SU-DHL-6 (cell line): ENCODE results near the gene CLCN6.

Experiments used
- H2AFZ ChIP-seq: fragments of 200-600 bp; sonication (generic); 2 replicates; pipeline ENCODE4 v1.6.1; 2014; ENCODE audit warnings: low read depth, mild to moderate bottlenecking, moderate library complexity, mixed read lengths, antibody characterized with exemption, low read length; ENCODE audit not compliant: severe bottlenecking
- H3F3A ChIP-seq: fragments of 200-600 bp; shearing (Covaris generic); 2 replicates; pipeline ENCODE4 v1.6.0; 2016; ENCODE audit warnings: antibody characterized with exemption, mild to moderate bottlenecking; ENCODE audit not compliant: insufficient read depth
- H3K27ac ChIP-seq: fragments of 200-600 bp; sonication (generic); 2 replicates; pipeline ENCODE4 v1.5.1; 2016; ENCODE audit warnings: low read depth, mild to moderate bottlenecking, low read length, moderate library complexity, mixed read lengths
- H3K27me3 ChIP-seq: fragments of 200-600 bp; sonication (generic), shearing (Covaris generic); 2 replicates; pipeline ENCODE4 v1.6.0; 2014; ENCODE audit warnings: mild to moderate bottlenecking, low read length
- H3K36me3 ChIP-seq: fragments of 200-600 bp; sonication (generic); 2 replicates; pipeline ENCODE4 v1.6.1; 2014; ENCODE audit warnings: mild to moderate bottlenecking, low read length, mixed read lengths
- H3K4me2 ChIP-seq: fragments of 300-600, 200-600 bp; shearing (Covaris generic), sonication (generic); 2 replicates; pipeline ENCODE4 v1.6.0; 2014; ENCODE audit warnings: low read length, low read depth, mild to moderate bottlenecking; ENCODE audit not compliant: poor library complexity, severe bottlenecking
- H3K4me3 ChIP-seq: fragments of 200-600 bp; sonication (generic); 2 replicates; pipeline ENCODE4 v1.5.1; 2014; ENCODE audit warnings: antibody characterized with exemption, low read length, mild to moderate bottlenecking, mixed read lengths; ENCODE audit not compliant: insufficient read depth, poor library complexity, severe bottlenecking
- H3K79me2 ChIP-seq: fragments of 200-600 bp; sonication (generic); 2 replicates; pipeline ENCODE4 v1.6.1; 2014; ENCODE audit warnings: mild to moderate bottlenecking, low read length, moderate library complexity; ENCODE audit not compliant: insufficient read depth
- H3K9ac ChIP-seq: fragments of 200-600 bp; sonication (generic); 2 replicates; pipeline ENCODE4 v1.7.0; 2014; ENCODE audit warnings: mild to moderate bottlenecking, low read length
- H3K9me2 ChIP-seq: fragments of 200-600 bp; sonication (generic); replicated peaks from 2 replicates; pipeline ENCODE4 v1.6.1; 2014; ENCODE audit warnings: low read length; ENCODE audit not compliant: insufficient read depth
- H3K9me3 ChIP-seq: fragments of 200-600 bp; sonication (generic); 2 replicates; pipeline ENCODE4 v1.6.1; 2014; ENCODE audit warnings: low read length, mixed read lengths; ENCODE audit not compliant: insufficient read depth
- H4K20me1 ChIP-seq: fragments of 200-600 bp; sonication (generic); 2 replicates; pipeline ENCODE4 v1.6.1; 2014; ENCODE audit warnings: low read depth, mild to moderate bottlenecking, antibody characterized with exemption, low read length, moderate library complexity, mixed read lengths
- EZH2phosphoT487 ChIP-seq: fragments of 200-600 bp; sonication (generic), shearing (Covaris generic); conservative IDR thresholded peaks from 2 replicates; pipeline ENCODE4 v1.6.1; 2018; ENCODE audit warnings: mild to moderate bottlenecking, antibody characterized with exemption, low read length, moderate library complexity, mixed read lengths
- TF ChIP-seq, protein P1 (sequence below): fragments of 200-600 bp; sonication (generic); IDR thresholded peaks from one replicate; pipeline ENCODE4 v1.5.1; 2017; ENCODE audit warnings: antibody characterized with exemption, mild to moderate bottlenecking, low read length, moderate library complexity; ENCODE audit not compliant: insufficient read depth, poor library complexity, severe bottlenecking

Gene CLCN6

DNA sequence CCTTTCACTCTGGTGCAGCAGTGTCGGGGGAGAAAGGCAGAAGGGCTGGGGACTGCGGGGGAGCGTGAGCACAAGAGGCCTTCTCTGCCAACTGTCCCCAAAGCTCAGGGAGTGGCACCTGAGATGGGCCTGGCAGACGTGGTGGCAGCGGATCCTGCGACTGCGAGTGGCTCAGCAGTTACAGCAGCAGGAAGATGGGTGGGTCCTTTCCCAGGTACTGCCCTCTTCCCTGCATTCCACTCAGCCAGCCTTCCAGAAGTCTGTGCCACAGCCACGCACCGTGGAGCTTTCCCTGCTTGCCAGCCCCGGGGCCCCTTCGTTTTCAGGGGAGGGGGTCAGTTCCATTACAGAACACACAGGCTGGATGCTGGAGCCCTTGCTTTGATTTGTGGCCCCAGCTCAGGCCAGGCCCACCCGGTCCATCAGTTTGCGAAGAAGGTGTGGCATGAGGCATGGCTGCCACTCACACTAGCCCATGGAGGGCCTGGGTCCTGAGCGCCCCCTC, 17.4 kb upstream of the CLCN6 start:
- Histone ChIP-seq H3K4me2 (no peak overlapping the region), H3F3A (no peaks in the 10 kb centered on the region), H2AFZ (no peak overlapping the region), H3K27ac (no peak overlapping the region), H3K79me2 (no peaks in the 10 kb centered on the region), H3K9me3 (no peaks in the 10 kb centered on the region), H3K36me3 (no peaks in the 10 kb centered on the region), H3K4me3 (no peak overlapping the region), H3K9me2 (no peaks in the 10 kb centered on the region), H3K9ac (no peak overlapping the region), H3K27me3 (no peaks in the 10 kb centered on the region), H4K20me1 (no peaks in the 10 kb centered on the region)
- TF ChIP-seq EZH2phosphoT487, result no peak
- TF ChIP-seq, protein P1, sequence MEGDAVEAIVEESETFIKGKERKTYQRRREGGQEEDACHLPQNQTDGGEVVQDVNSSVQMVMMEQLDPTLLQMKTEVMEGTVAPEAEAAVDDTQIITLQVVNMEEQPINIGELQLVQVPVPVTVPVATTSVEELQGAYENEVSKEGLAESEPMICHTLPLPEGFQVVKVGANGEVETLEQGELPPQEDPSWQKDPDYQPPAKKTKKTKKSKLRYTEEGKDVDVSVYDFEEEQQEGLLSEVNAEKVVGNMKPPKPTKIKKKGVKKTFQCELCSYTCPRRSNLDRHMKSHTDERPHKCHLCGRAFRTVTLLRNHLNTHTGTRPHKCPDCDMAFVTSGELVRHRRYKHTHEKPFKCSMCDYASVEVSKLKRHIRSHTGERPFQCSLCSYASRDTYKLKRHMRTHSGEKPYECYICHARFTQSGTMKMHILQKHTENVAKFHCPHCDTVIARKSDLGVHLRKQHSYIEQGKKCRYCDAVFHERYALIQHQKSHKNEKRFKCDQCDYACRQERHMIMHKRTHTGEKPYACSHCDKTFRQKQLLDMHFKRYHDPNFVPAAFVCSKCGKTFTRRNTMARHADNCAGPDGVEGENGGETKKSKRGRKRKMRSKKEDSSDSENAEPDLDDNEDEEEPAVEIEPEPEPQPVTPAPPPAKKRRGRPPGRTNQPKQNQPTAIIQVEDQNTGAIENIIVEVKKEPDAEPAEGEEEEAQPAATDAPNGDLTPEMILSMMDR, result no peak

DNA sequence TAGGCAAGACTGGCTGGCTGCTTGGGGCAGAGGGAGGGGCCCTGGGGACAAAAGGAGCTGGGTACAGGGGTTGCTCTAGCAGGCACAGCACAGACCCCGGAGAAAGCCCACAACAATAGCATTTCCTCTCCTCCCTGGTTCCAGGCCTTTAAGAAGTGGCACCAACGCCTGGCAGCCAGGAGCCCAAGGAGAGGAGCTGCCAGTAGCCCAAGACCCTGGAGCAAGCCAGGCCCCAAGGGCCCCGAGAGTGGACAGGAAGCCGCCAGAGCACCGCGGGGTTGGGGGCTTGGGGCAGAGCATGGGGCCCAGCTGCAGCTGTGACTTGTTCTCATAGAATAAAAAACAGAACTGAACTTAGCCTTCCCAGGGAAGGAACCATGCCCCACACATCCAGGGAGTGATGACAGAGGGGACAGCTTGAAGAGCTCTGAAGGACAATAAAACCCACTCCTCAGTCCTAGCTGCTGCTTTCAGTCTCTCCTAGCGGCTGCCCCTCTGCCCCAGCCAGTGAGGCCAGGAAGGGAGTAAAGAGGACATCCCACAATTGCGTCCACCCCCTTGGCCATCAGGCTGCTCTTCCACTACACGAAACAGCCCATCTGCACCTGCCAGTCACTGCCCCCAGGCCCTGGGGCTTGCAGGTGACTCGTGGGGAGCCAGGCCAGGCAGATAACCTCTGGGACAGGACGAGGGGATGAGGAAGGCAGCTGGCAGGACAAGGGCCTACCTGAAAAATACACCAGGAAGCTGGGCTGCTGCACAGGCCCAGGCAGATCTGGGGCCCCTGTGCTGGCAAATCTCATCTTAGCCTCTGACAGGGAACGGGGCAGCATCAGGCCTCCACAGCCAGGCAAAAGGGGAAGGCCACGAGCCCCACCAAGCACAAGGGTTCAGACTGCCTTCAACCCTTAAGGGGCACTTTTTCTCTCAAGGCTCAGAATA, 16.6 kb upstream of the CLCN6 start:
- Histone ChIP-seq H2AFZ (no peak overlapping the region), H3K4me3 (no peak overlapping the region), H3K9me3 (no peaks in the 10 kb centered on the region), H3K79me2 (no peaks in the 10 kb centered on the region), H3F3A (no peaks in the 10 kb centered on the region), H3K27me3 (no peaks in the 10 kb centered on the region), H4K20me1 (no peaks in the 10 kb centered on the region), H3K9me2 (no peaks in the 10 kb centered on the region), H3K9ac (no peak overlapping the region), H3K27ac (no peak overlapping the region), H3K36me3 (no peaks in the 10 kb centered on the region), H3K4me2 (no peak overlapping the region)
- TF ChIP-seq EZH2phosphoT487, result no peak
- TF ChIP-seq, protein P1, result no peak

- TF ChIP-seq, protein P1, result no peak
- no peak for TF ChIP-seq EZH2phosphoT487
- H3K27me3 ChIP-seq, result no peaks in the 10 kb centered on the region
- H3K9me2 ChIP-seq, result no peaks in the 10 kb centered on the region
- H2AFZ ChIP-seq, result no peak overlapping the region
- no peaks in the 10 kb centered on the region for H4K20me1 ChIP-seq
- H3K4me2 ChIP-seq, result no peak overlapping the region
- H3K4me3 ChIP-seq, result no peak overlapping the region
- H3K79me2 ChIP-seq, result no peaks in the 10 kb centered on the region
- H3K27ac ChIP-seq, result no peak overlapping the region
- H3K9ac ChIP-seq, result no peak overlapping the region
- no peaks in the 10 kb centered on the region for H3F3A ChIP-seq
- peaks cover under 1% of the 10 kb centered on the region; the same call in 1 of the 2 replicates for H3K36me3 ChIP-seq
- no peaks in the 10 kb centered on the region for H3K9me3 ChIP-seq
Observed at GRCh38 chr1:11790101-11790879, 15.7 kb upstream of the CLCN6 start.
